Mononuclear cell (primary cell): ENCODE measurements around the gene RARRES1. TPM values are rescaled to one million over a fixed set of nuclear protein-coding genes. Genes with fewer than 3 reads are reported as not detected.

Experiments used
- H3K27me3 ChIP-seq: 2 replicates; pipeline ENCODE4 v1.6.0; 2011; ENCODE audit warnings: low read length, control low read depth; ENCODE audit not compliant: insufficient read depth
- H3K4me1 ChIP-seq: 2 replicates; pipeline ENCODE4 v1.5.1; 2011; ENCODE audit warnings: mild to moderate bottlenecking, low read length, control low read depth; ENCODE audit not compliant: insufficient read depth
- H3K4me3 ChIP-seq: 2 replicates; pipeline ENCODE4 v1.5.1; 2011; ENCODE audit warnings: mild to moderate bottlenecking, low read length, moderate library complexity
- H3K9me3 ChIP-seq: 2 replicates; pipeline ENCODE4 v1.5.1; 2011; ENCODE audit warnings: low read depth, mild to moderate bottlenecking, control low read depth, low read length
- total RNA-seq: library from RNA; depleted of rRNA; stranded (reverse); fragments of >200 nt; gene quantifications from one replicate; pipeline ENCODE4 v1.2.3, GENCODE V29; 2012

Gene RARRES1
- total RNA-seq, 1 donor = not detected

DNA sequence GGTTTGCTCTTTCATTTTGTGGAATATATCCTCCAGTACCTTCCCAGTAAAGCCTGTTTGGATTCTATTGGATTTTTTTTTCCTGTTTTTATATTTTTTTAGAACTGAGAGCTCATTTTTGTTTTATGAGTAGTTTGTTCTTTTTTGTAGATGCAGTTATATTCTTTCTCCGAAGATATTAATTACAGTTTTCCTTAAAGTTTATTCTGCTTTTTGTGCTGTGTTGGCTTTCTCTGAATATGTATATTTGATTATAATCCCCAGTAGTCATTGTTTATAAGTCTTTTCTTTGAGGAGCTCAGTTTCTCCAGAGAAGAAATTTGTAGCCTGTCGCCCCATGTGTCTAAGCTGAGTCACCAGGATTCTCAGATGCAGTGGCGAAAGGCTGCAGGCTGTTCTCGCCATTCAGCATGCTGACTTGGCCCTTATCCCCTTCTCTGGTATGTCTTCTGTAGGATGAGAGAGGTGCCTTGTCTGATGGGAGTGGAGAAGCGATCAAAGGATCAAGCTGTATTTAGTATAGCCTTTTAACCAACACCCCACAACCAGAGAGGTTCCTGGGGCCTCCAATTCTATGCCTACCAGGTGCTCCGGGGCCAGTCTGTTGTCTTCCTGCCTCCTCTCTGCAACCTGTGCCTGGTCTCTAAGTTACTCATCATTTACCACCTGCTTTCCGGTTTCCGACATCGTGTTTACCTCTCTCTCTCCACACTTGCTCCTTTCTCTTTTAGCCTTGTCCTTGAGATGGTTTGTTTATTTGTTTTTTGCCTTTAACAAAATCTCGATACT, 37.9 kb upstream of the RARRES1 start:
- Histone ChIP-seq H3K4me3 (no peak overlapping the region), H3K27me3 (no peaks in the 10 kb centered on the region), H3K4me1 (no peaks in the 10 kb centered on the region), H3K9me3 (no peaks in the 10 kb centered on the region)

DNA sequence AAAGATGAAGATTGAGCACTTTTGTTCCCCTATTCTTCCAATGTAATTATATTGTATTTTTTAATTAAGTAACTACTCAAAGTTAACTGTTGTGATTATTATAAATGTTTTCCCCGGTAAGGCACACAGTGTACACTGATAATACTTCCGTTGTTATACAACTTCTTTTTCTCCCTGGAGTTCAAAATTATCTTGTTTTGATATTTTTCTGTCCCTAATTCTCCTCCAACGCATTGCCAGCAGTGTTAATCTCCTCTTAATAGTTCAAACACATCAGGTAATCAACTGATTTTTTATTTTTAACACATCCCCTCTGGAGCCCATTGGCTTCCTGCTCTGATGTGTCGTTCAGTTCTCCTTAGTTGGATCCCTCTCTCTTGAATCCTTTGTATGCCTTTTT, 37.3 kb upstream of the RARRES1 start:
- Histone ChIP-seq H3K4me1 (no peaks in the 10 kb centered on the region), H3K4me3 (no peak overlapping the region), H3K27me3 (no peaks in the 10 kb centered on the region), H3K9me3 (no peaks in the 10 kb centered on the region)

- no peaks in the 10 kb centered on the region for H3K27me3 ChIP-seq
- H3K9me3 ChIP-seq = no peaks in the 10 kb centered on the region
- H3K4me1 ChIP-seq = no peaks in the 10 kb centered on the region
- H3K4me3 ChIP-seq = no peak overlapping the region
These were observed 36.8 kb upstream of the RARRES1 start for GRCh38 chr3:158768881-158769543.

GRCh38 chr3:158768361-158768787, 36.1 kb upstream of the RARRES1 start:
- no peaks in the 10 kb centered on the region for H3K27me3 ChIP-seq
- H3K9me3 ChIP-seq = no peaks in the 10 kb centered on the region
- no peak overlapping the region for H3K4me3 ChIP-seq
- no peaks in the 10 kb centered on the region for H3K4me1 ChIP-seq

DNA sequence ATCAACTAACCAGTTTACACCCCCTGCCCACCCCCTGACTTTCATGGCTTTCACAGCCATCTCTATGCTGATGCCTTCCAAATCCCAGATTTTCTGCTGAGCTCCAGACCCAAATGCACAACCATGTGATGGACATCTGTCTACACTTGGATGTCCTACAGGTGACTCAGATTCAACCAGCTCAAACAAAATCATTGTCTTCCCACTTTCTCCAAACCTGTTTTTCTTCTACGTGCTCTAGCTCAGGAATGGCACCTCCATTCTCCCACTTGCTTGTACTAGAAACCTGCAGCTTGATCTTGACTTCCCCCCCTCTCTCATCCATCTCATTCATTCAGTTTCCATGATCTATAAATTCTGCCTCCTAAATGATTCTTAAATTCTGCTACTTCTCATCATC, 34.1 kb upstream of the RARRES1 start:
- Histone ChIP-seq H3K4me3 (no peak overlapping the region), H3K9me3 (no peaks in the 10 kb centered on the region), H3K4me1 (no peaks in the 10 kb centered on the region), H3K27me3 (no peaks in the 10 kb centered on the region)

DNA sequence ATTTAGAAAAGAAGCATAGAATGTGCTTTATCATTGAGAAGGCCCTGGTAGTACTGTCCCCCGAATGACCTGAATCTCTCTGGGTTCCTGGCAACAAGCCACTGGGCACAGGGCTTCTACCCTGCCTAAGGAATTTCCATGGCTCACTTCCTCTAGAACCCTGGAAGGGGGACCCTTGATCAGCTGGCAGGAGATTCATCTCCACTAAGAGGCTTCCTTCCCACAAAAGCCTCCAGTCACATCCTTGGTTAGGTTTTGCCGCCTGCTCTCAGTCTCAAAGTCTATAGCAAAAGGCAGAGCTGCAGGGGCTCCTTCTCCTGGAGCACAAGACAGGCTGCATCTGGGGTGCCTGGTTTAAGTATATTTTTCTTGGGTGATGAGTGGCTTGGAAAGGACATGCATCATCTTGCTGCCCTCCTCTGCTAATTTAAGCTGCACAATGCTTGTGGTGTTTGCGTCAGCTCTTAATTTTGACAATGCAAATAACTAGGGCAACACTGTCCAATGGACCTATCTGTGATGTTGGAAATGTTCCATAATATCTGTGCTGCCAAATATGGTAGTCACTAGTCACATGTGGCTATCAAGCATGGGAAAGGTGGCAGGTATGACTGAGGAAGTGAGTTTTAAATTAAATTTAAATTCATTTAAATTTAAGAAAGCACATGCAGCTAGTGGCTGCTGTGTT, 33.4 kb upstream of the RARRES1 start:
- no peaks in the 10 kb centered on the region for H3K4me1 ChIP-seq
- no peaks in the 10 kb centered on the region for H3K9me3 ChIP-seq
- H3K27me3 ChIP-seq = no peaks in the 10 kb centered on the region
- H3K4me3 ChIP-seq = no peak overlapping the region

DNA sequence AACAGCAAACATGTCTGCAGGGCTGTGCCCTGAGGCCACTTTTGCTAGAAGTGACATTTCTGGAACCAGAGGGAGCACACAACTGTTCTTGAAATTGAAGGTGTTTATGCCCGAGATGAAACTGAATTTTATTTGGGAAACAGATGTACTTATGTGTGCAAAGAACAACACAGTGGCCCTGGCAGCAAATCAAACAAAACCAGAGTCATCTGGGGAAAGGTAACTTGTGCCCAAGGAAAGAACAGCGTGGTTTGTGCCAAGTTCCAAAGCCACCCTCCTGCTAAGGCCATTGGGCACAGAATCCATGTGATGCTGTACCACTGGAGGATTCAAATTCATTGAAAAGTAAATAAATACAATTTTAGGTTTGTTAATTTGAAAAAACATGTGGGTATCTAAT, 31.2 kb upstream of the RARRES1 start:
- Histone ChIP-seq H3K27me3 (no peaks in the 10 kb centered on the region), H3K4me1 (no peaks in the 10 kb centered on the region), H3K4me3 (no peak overlapping the region), H3K9me3 (no peaks in the 10 kb centered on the region)

DNA sequence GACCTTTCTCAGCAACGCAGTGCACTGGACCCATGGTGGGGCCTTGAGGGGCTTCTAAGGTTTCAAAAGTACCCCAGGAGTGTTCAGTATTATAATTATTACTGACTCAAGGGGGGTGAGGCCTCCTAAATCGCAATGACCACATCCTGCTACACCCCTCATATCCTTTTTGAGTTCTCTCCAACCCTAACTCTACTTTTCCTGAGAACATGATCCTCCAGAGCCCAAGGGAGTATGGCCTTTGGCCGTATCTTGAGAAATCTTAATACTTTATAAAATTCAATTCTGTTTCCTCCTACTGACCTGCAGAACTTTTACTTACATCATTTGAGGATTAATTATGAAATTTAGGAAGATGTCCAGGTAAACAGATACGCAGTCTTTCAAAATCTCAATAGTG, 30.4 kb upstream of the RARRES1 start:
- Histone ChIP-seq H3K4me1 (no peaks in the 10 kb centered on the region), H3K9me3 (no peaks in the 10 kb centered on the region), H3K4me3 (no peak overlapping the region)

GRCh38 chr3:158761350-158761749, 29.1 kb upstream of the RARRES1 start:
- H3K4me1 ChIP-seq = no peaks in the 10 kb centered on the region
- H3K4me3 ChIP-seq = no peak overlapping the region
- no peaks in the 10 kb centered on the region for H3K9me3 ChIP-seq
- H3K27me3 ChIP-seq = no peaks in the 10 kb centered on the region

More for the DNA sequence above, 30.4 kb upstream of the RARRES1 start:
- H3K27me3 ChIP-seq = no peaks in the 10 kb centered on the region

DNA sequence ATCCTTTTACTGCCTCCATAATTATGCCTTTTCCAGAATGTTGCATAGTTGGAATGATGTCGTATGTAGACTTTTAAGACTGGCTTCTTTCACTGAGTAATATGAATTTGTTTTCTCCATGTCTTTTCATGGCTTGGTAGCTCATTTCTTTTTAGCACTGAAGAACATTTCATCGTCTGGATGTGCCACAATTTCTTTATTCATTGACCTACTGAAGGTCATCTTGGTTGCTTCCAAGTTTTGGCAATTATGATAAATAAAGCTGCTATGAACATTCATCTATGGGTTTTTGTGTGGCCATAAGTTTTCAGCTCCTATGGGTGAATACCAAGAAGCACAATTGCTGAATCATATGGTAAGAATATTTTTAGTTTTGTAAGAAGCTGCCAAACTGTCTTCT, 23.2 kb upstream of the RARRES1 start:
- no peaks in the 10 kb centered on the region for H3K9me3 ChIP-seq
- no peaks in the 10 kb centered on the region for H3K27me3 ChIP-seq
- no peak overlapping the region for H3K4me3 ChIP-seq
- no peaks in the 10 kb centered on the region for H3K4me1 ChIP-seq

DNA sequence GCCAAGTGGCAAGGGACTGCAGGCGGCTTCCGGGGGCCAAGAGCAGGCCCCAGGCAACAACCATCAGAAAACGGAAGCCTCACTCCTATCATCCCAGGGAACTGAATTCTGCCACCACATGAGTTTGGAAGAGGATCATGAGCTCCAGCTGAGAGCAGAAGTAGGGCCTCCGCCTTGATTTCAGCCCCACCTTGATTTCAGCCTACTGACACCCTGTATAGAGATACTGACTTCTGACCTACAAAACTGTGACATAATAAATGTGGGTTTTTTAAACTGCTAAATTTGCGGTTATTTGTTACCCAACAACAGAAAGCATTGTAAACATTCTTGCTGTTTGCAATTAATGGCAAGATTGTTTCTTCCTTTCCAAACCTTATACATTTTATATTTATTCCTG, 21.6 kb upstream of the RARRES1 start:
- Histone ChIP-seq H3K27me3 (no peaks in the 10 kb centered on the region), H3K4me3 (no peak overlapping the region), H3K4me1 (no peaks in the 10 kb centered on the region), H3K9me3 (no peaks in the 10 kb centered on the region)

- no peak overlapping the region for H3K4me3 ChIP-seq
- H3K27me3 ChIP-seq = no peaks in the 10 kb centered on the region
- no peaks in the 10 kb centered on the region for H3K9me3 ChIP-seq
- H3K4me1 ChIP-seq = peaks cover 17% of the 10 kb centered on the region
These were observed 19.1 kb upstream of the RARRES1 start for GRCh38 chr3:158751316-158751715.

DNA sequence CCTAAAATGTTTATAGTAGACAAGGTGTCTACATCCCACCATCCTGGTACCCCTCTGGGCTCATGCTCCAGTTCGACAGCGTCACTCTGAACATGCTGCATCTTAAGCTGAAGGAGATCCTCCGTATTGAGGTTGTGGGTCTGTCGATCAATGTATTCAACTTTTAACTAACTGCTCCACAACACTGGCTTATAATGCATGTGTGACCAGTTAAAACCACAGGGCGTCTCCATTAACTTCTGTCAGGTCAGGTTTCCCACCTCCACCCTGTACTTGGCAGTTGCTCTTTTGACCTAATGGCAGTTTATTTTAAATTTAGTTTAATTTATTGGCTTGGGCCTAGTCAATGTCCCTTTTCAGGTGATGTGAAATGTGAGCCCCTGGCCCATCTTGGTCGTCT, 17.8 kb upstream of the RARRES1 start:
- Histone ChIP-seq H3K27me3 (no peaks in the 10 kb centered on the region), H3K4me1 (peaks cover 17% of the 10 kb centered on the region), H3K9me3 (no peaks in the 10 kb centered on the region), H3K4me3 (no peak overlapping the region)

DNA sequence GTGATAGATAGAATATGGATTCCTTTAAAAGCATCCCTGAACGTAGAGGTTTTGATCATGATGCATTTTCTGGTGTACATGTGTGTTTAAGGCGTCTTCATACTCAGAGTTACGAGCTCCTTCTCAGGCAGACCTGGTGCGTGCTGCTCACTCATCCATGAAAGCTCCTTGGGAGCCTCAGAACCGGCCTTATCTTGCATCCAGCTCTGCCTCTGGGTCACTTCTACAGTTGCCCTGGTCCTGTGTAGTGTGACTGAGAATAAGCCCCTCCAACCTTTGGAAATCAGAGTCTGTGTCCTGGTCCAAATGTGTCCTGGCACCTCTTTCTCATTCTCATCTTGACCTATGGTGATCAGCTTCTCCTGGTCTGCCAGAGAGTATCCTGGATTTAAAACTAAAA, 17.3 kb upstream of the RARRES1 start:
- Histone ChIP-seq H3K4me3 (no peak overlapping the region), H3K9me3 (no peaks in the 10 kb centered on the region), H3K27me3 (no peaks in the 10 kb centered on the region), H3K4me1 (peaks cover 17% of the 10 kb centered on the region)

GRCh38 chr3:158748237-158748828, 16.1 kb upstream of the RARRES1 start:
- H3K4me1 ChIP-seq = peaks cover 17% of the 10 kb centered on the region
- no peak overlapping the region for H3K4me3 ChIP-seq
- no peaks in the 10 kb centered on the region for H3K27me3 ChIP-seq
- H3K9me3 ChIP-seq = no peaks in the 10 kb centered on the region
